Measurements from ENCODE around the gene DHRS3.
"Not testable (repeated sequence)": the region's sequence is repeated elsewhere in the genome, so short reads cannot be mapped to it uniquely, and the experiment has no call there.

The DHRS3 gene

GRCh38 chr1:12525311-12526181 is 92.5 kb downstream of the DHRS3 start:
- CTCF ChIA-PET = no interaction called here
- no peak overlapping the region for H3K4me3 Mint-ChIP-seq
- no peak for DNase-seq
- peaks cover 17% of the 10 kb centered on the region for H3K36me3 Mint-ChIP-seq
- H3K4me1 Mint-ChIP-seq = peaks cover 19% of the 10 kb centered on the region
- no peak overlapping the region for H3K27ac Mint-ChIP-seq
- H3K27me3 Mint-ChIP-seq = no peaks in the 10 kb centered on the region
- H3K9me3 Mint-ChIP-seq = peaks cover 3% of the 10 kb centered on the region

GRCh38 chr1:12524266-12524665 is 93.7 kb downstream of the DHRS3 start:
- CTCF ChIA-PET = no interaction called here
- Mint-ChIP-seq H3K9me3 (peaks cover 3% of the 10 kb centered on the region), H3K4me1 (peaks cover 13% of the 10 kb centered on the region), H3K4me3 (no peak overlapping the region), H3K27me3 (no peaks in the 10 kb centered on the region), H3K27ac (no peak overlapping the region), H3K36me3 (peaks cover 25% of the 10 kb centered on the region)
- DNase-seq = no peak

GRCh38 chr1:12522780-12523179 is 95.2 kb downstream of the DHRS3 start:
- H3K27me3 Mint-ChIP-seq, CTCF ChIA-PET, H3K9me3 Mint-ChIP-seq, DNase-seq, H3K27ac Mint-ChIP-seq, H3K4me3 Mint-ChIP-seq: not testable (repeated sequence)
- peaks cover 13% of the 10 kb centered on the region for H3K4me1 Mint-ChIP-seq
- peaks cover 32% of the 10 kb centered on the region for H3K36me3 Mint-ChIP-seq

- CTCF ChIA-PET = no interaction called here
- Mint-ChIP-seq H3K4me3 (no peak overlapping the region), H3K27me3 (no peaks in the 10 kb centered on the region), H3K9me3 (peaks cover 3% of the 10 kb centered on the region), H3K4me1 (peaks cover 19% of the 10 kb centered on the region), H3K27ac (no peak overlapping the region), H3K36me3 (peaks cover 40% of the 10 kb centered on the region)
- no peak for DNase-seq
Observed at GRCh38 chr1:12521096-12521495, 96.9 kb downstream of the DHRS3 start.

GRCh38 chr1:12519693-12520364 is 98.2 kb downstream of the DHRS3 start:
- CTCF ChIA-PET = interaction anchor here (0.6 to 0.8 kb wide), 2 partner anchors 218 to 402 kb away, joined by 3 to 4 read pairs; no protein-coding TSS in a partner anchor
- Mint-ChIP-seq H3K9me3 (peaks cover 3% of the 10 kb centered on the region), H3K27ac (no peak overlapping the region), H3K36me3 (peaks cover 44% of the 10 kb centered on the region), H3K4me1 (peaks cover 14% of the 10 kb centered on the region), H3K4me3 (no peak overlapping the region), H3K27me3 (no peaks in the 10 kb centered on the region)
- DNase-seq = no peak

- DNase-seq = no peak
- no peak overlapping the region for H3K4me3 Mint-ChIP-seq
- H3K4me1 Mint-ChIP-seq = peaks cover 18% of the 10 kb centered on the region
- CTCF ChIA-PET = interaction anchor here (0.9 kb wide), 1 partner anchor 77 kb away, joined by 3 read pairs; no protein-coding TSS in a partner anchor
- H3K36me3 Mint-ChIP-seq = peaks cover 47% of the 10 kb centered on the region
- H3K27me3 Mint-ChIP-seq = no peaks in the 10 kb centered on the region
- H3K27ac Mint-ChIP-seq = no peak overlapping the region
- H3K9me3 Mint-ChIP-seq = peaks cover under 1% of the 10 kb centered on the region
Observed at GRCh38 chr1:12518931-12519692, 98.9 kb downstream of the DHRS3 start.
